ENCODE data around the gene MYOG.

MYOG gene

GRCh38 chr1:203072002-203072602 is 13.7 kb downstream of the MYOG start:
- TF ChIP-seq FOXM1 (IDR thresholded peaks at IDR 0.05; ENCODE audit: borderline replicate concordance, low read depth) (no peak), EGR1 (IDR thresholded peaks at IDR 0.05) (no peak), TCF12 (IDR thresholded peaks at IDR 0.05; ENCODE audit: low read depth) (no peak), ZBTB7A (IDR thresholded peaks at IDR 0.05; ENCODE audit: low read depth) (no peak), CEBPB (IDR thresholded peaks at IDR 0.05) (no peak), TEAD4 (IDR thresholded peaks at IDR 0.05) (no peak), TAF1 (IDR thresholded peaks at IDR 0.05; ENCODE audit: low read depth) (no peak), EP300 (IDR thresholded peaks at IDR 0.05; ENCODE audit: borderline replicate concordance) (no peak), RAD21 (IDR thresholded peaks at IDR 0.05; ENCODE audit: low read depth) (no peak), USF1 (IDR thresholded peaks at IDR 0.05) (no peak), MAX (IDR thresholded peaks at IDR 0.05) (no peak), YY1 (IDR thresholded peaks at IDR 0.05; ENCODE audit: low read depth) (no peak), CREB1 (IDR thresholded peaks at IDR 0.05; ENCODE audit: low read depth) (no peak), REST (IDR thresholded peaks at IDR 0.05; ENCODE audit: low read depth) (no peak), NFIC (IDR thresholded peaks at IDR 0.05) (no peak)

GRCh38 chr1:203069030-203069747 is 16.6 kb downstream of the MYOG start:
- TF ChIP-seq REST (IDR thresholded peaks at IDR 0.05; ENCODE audit: low read depth) (no peak), EP300 (IDR thresholded peaks at IDR 0.05; ENCODE audit: borderline replicate concordance) (no peak), RAD21 (IDR thresholded peaks at IDR 0.05; ENCODE audit: low read depth) (no peak), CREB1 (IDR thresholded peaks at IDR 0.05; ENCODE audit: low read depth) (no peak), TCF12 (IDR thresholded peaks at IDR 0.05; ENCODE audit: low read depth) (no peak), TAF1 (IDR thresholded peaks at IDR 0.05; ENCODE audit: low read depth) (no peak), MAX (IDR thresholded peaks at IDR 0.05) (no peak), NFIC (IDR thresholded peaks at IDR 0.05) (no peak), YY1 (IDR thresholded peaks at IDR 0.05; ENCODE audit: low read depth) (no peak), EGR1 (IDR thresholded peaks at IDR 0.05) (no peak), ZBTB7A (IDR thresholded peaks at IDR 0.05; ENCODE audit: low read depth) (no peak), USF1 (IDR thresholded peaks at IDR 0.05) (no peak), TEAD4 (IDR thresholded peaks at IDR 0.05) (no peak), CEBPB (IDR thresholded peaks at IDR 0.05) (no peak), FOXM1 (IDR thresholded peaks at IDR 0.05; ENCODE audit: borderline replicate concordance, low read depth) (no peak)

GRCh38 chr1:203066965-203067364 is 18.8 kb downstream of the MYOG start:
- no peak for TF ChIP-seq CREB1 (IDR thresholded peaks at IDR 0.05; ENCODE audit: low read depth)
- TF ChIP-seq TEAD4 (IDR thresholded peaks at IDR 0.05) = no peak
- no peak for TF ChIP-seq MAX (IDR thresholded peaks at IDR 0.05)
- no peak for TF ChIP-seq TCF12 (IDR thresholded peaks at IDR 0.05; ENCODE audit: low read depth)
- TF ChIP-seq TAF1 (IDR thresholded peaks at IDR 0.05; ENCODE audit: low read depth) = no peak
- no peak for TF ChIP-seq FOXM1 (IDR thresholded peaks at IDR 0.05; ENCODE audit: borderline replicate concordance, low read depth)
- no peak for TF ChIP-seq EP300 (IDR thresholded peaks at IDR 0.05; ENCODE audit: borderline replicate concordance)
- TF ChIP-seq RAD21 (IDR thresholded peaks at IDR 0.05; ENCODE audit: low read depth) = no peak
- no peak for TF ChIP-seq REST (IDR thresholded peaks at IDR 0.05; ENCODE audit: low read depth)
- no peak for TF ChIP-seq ZBTB7A (IDR thresholded peaks at IDR 0.05; ENCODE audit: low read depth)
- no peak for TF ChIP-seq CEBPB (IDR thresholded peaks at IDR 0.05)
- TF ChIP-seq YY1 (IDR thresholded peaks at IDR 0.05; ENCODE audit: low read depth) = no peak
- no peak for TF ChIP-seq NFIC (IDR thresholded peaks at IDR 0.05)

All from Ishikawa (cell line).